ENCODE data around the gene FSTL5. TPM values are rescaled to one million over a fixed set of nuclear protein-coding genes. Genes with fewer than 3 reads are reported as not detected.

Gene FSTL5
- total RNA-seq, 3 donors from 2014 or later (not counting 1 experiment from before 2014, with no cell fraction given): not detected

DNA sequence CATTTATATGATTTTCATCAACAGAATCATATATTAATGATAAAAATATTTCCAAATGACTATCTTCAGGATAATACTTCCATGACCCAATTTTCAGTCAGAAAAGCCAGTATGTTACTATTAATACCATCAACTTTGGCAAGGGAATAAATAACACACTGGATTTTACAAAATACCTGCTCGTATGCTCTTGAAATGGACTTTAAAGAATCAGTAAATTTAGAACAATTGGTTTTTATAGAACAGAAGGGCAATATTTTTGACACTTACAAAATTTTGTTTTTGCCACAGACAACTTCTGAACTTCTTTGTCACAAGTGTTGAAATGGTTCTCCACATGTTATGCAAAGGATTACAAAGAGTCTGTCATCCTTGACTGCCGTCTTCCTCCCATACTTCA, 700.4 kb downstream of the FSTL5 start:
- H3K4me3 Mint-ChIP-seq: no peak overlapping the region
- Histone ChIP-seq H3K27me3 (ENCODE audit: control insufficient read depth, insufficient read depth, low read length) (no peaks in the 10 kb centered on the region), H3K9me3 (ENCODE audit: control insufficient read depth, insufficient read depth, low read length) (no peaks in the 10 kb centered on the region), H3K4me3 (ENCODE audit: low read length) (no peak overlapping the region), H3K27ac (ENCODE audit: low read length) (no peak overlapping the region), H3K36me3 (ENCODE audit: control insufficient read depth, insufficient read depth, low read length) (no peaks in the 10 kb centered on the region), H3K4me1 (ENCODE audit: control insufficient read depth, insufficient read depth, low read length) (no peaks in the 10 kb centered on the region)
- ATAC-seq: no peak
- peaks cover 10 to 15% of the 10 kb centered on the region in 2 donors for H3K9me3 Mint-ChIP-seq
- WGBS (ENCODE audit: insufficient coverage): 95% methylated on average over 2 of the region's 2 CpGs
- TF ChIP-seq, protein P1, sequence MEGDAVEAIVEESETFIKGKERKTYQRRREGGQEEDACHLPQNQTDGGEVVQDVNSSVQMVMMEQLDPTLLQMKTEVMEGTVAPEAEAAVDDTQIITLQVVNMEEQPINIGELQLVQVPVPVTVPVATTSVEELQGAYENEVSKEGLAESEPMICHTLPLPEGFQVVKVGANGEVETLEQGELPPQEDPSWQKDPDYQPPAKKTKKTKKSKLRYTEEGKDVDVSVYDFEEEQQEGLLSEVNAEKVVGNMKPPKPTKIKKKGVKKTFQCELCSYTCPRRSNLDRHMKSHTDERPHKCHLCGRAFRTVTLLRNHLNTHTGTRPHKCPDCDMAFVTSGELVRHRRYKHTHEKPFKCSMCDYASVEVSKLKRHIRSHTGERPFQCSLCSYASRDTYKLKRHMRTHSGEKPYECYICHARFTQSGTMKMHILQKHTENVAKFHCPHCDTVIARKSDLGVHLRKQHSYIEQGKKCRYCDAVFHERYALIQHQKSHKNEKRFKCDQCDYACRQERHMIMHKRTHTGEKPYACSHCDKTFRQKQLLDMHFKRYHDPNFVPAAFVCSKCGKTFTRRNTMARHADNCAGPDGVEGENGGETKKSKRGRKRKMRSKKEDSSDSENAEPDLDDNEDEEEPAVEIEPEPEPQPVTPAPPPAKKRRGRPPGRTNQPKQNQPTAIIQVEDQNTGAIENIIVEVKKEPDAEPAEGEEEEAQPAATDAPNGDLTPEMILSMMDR (IDR thresholded peaks at IDR 0.05): no peak
- intact Hi-C loops (cut with micrococcal nuclease): no loop called here
- DNase-seq: no peak
- peaks cover 4% of the 10 kb centered on the region for H3K36me3 Mint-ChIP-seq
- H3K27me3 Mint-ChIP-seq (ENCODE audit: low read depth in 2 of 2): no peaks in the 10 kb centered on the region
- H3K27ac Mint-ChIP-seq: no peak overlapping the region
- no peaks in the 10 kb centered on the region for H3K4me1 Mint-ChIP-seq

- WGBS (ENCODE audit: insufficient coverage): 89% methylated on average over 3 of the region's 3 CpGs
- H3K27me3 ChIP-seq (ENCODE audit: control insufficient read depth, insufficient read depth, low read length): no peaks in the 10 kb centered on the region
- H3K4me3 ChIP-seq (ENCODE audit: low read length): no peak overlapping the region
- H3K4me3 Mint-ChIP-seq: no peak overlapping the region
- H3K4me1 Mint-ChIP-seq: no peaks in the 10 kb centered on the region
- intact Hi-C loops (cut with micrococcal nuclease): no loop called here
- no peaks in the 10 kb centered on the region for H3K27me3 Mint-ChIP-seq (ENCODE audit: low read depth in 2 of 2)
- H3K36me3 Mint-ChIP-seq: peaks cover 4% of the 10 kb centered on the region
- no peak overlapping the region for H3K27ac Mint-ChIP-seq
- ATAC-seq: no peak
- TF ChIP-seq, protein P1 (IDR thresholded peaks at IDR 0.05): no peak
- DNase-seq: no peak
- peaks cover 6 to 8% of the 10 kb centered on the region in 2 donors for H3K9me3 Mint-ChIP-seq
- no peaks in the 10 kb centered on the region for H3K36me3 ChIP-seq (ENCODE audit: control insufficient read depth, insufficient read depth, low read length)
- H3K4me1 ChIP-seq (ENCODE audit: control insufficient read depth, insufficient read depth, low read length): no peaks in the 10 kb centered on the region
- no peaks in the 10 kb centered on the region for H3K9me3 ChIP-seq (ENCODE audit: control insufficient read depth, insufficient read depth, low read length)
- no peak overlapping the region for H3K27ac ChIP-seq (ENCODE audit: low read length)
Observed at GRCh38 chr4:161457906-161458305, 705.9 kb downstream of the FSTL5 start.

GRCh38 chr4:161457311-161457710, 706.5 kb downstream of the FSTL5 start:
- Histone ChIP-seq H3K4me3 (ENCODE audit: low read length) (no peak overlapping the region), H3K4me1 (ENCODE audit: control insufficient read depth, insufficient read depth, low read length) (no peaks in the 10 kb centered on the region), H3K36me3 (ENCODE audit: control insufficient read depth, insufficient read depth, low read length) (no peaks in the 10 kb centered on the region), H3K9me3 (ENCODE audit: control insufficient read depth, insufficient read depth, low read length) (no peaks in the 10 kb centered on the region), H3K27ac (ENCODE audit: low read length) (no peak overlapping the region), H3K27me3 (ENCODE audit: control insufficient read depth, insufficient read depth, low read length) (no peaks in the 10 kb centered on the region)
- intact Hi-C loops (cut with micrococcal nuclease): no loop called here
- no peak overlapping the region for H3K27ac Mint-ChIP-seq
- TF ChIP-seq, protein P1 (IDR thresholded peaks at IDR 0.05): no peak
- ATAC-seq: no peak
- WGBS (ENCODE audit: insufficient coverage): 75% methylated on average over 1 of the region's 1 CpG
- no peaks in the 10 kb centered on the region for H3K27me3 Mint-ChIP-seq (ENCODE audit: low read depth in 2 of 2)
- H3K4me1 Mint-ChIP-seq: no peaks in the 10 kb centered on the region
- H3K36me3 Mint-ChIP-seq: no peaks in the 10 kb centered on the region
- no peak for DNase-seq
- peaks cover 5 to 6% of the 10 kb centered on the region in 2 donors for H3K9me3 Mint-ChIP-seq
- H3K4me3 Mint-ChIP-seq: no peak overlapping the region

DNA sequence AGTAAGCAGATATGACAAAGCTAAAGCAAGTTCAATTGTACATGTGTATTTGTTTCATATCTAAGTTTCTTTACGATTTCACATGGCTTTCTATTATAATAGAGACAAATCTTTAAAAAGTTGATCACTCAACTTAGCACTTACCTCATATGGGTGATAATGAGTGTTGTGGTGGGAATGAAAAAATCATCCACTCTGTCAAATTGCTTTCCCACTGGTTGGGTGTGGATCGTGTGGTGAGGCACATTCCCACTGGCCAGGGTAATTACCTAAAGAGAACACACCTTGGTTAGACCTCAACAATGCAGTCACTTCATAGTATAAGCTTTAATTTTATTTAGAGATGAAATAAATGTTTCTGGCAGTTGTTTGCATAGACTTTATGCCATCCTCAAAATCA, 708.9 kb downstream of the FSTL5 start:
- ATAC-seq: no peak
- Histone ChIP-seq H3K27ac (ENCODE audit: low read length) (no peak overlapping the region), H3K27me3 (ENCODE audit: control insufficient read depth, insufficient read depth, low read length) (no peaks in the 10 kb centered on the region), H3K9me3 (ENCODE audit: control insufficient read depth, insufficient read depth, low read length) (no peaks in the 10 kb centered on the region), H3K36me3 (ENCODE audit: control insufficient read depth, insufficient read depth, low read length) (no peaks in the 10 kb centered on the region), H3K4me1 (ENCODE audit: control insufficient read depth, insufficient read depth, low read length) (no peaks in the 10 kb centered on the region), H3K4me3 (ENCODE audit: low read length) (no peak overlapping the region)
- intact Hi-C loops (cut with micrococcal nuclease): no loop called here
- Mint-ChIP-seq H3K27me3 (ENCODE audit: low read depth in 2 of 2) (no peaks in the 10 kb centered on the region), H3K27ac (no peak overlapping the region), H3K9me3 (peaks cover 0 to 2% of the 10 kb centered on the region in 2 donors), H3K4me3 (no peak overlapping the region), H3K36me3 (no peaks in the 10 kb centered on the region), H3K4me1 (no peaks in the 10 kb centered on the region)
- WGBS (ENCODE audit: insufficient coverage): 60% methylated on average over 1 of the region's 2 CpGs
- TF ChIP-seq, protein P1 (IDR thresholded peaks at IDR 0.05): no peak
- no peak for DNase-seq
